ENCODE data around the gene POFUT2.
"Not testable (repeated sequence)": the region's sequence is repeated elsewhere in the genome, so short reads cannot be mapped to it uniquely, and the experiment has no call there.

POFUT2 gene

GRCh38 chr21:45325206-45326168, 37.8 kb upstream of the POFUT2 start:
- no peak for DNase-seq

GRCh38 chr21:45324489-45325205, 37.0 kb upstream of the POFUT2 start:
- no peak for DNase-seq

GRCh38 chr21:45323487-45324311, 36.0 kb upstream of the POFUT2 start:
- DNase-seq: no peak

- DNase-seq: no peak
Observed at GRCh38 chr21:45322960-45323461, 35.3 kb upstream of the POFUT2 start.

GRCh38 chr21:45322231-45322959, 34.7 kb upstream of the POFUT2 start:
- DNase-seq: no peak

GRCh38 chr21:45320261-45321025, 32.7 kb upstream of the POFUT2 start:
- DNase-seq: no peak

- DNase-seq: no peak
Observed at GRCh38 chr21:45319461-45320211, 31.9 kb upstream of the POFUT2 start.

- no peak for DNase-seq
Observed at GRCh38 chr21:45318556-45319404, 31.1 kb upstream of the POFUT2 start.

- no peak for DNase-seq
Observed at GRCh38 chr21:45318146-45318555, 30.5 kb upstream of the POFUT2 start.

GRCh38 chr21:45317398-45318145, 29.9 kb upstream of the POFUT2 start:
- no peak for DNase-seq

- no peak for DNase-seq
Observed at GRCh38 chr21:45316871-45317397, 29.2 kb upstream of the POFUT2 start.

GRCh38 chr21:45315676-45316470, 28.2 kb upstream of the POFUT2 start:
- DNase-seq: not testable (repeated sequence)

- DNase-seq: no peak
Observed at GRCh38 chr21:45313682-45314081, 26.0 kb upstream of the POFUT2 start.

GRCh38 chr21:45313015-45313414, 25.3 kb upstream of the POFUT2 start:
- DNase-seq: no peak

- no peak for DNase-seq
Observed at GRCh38 chr21:45312296-45312695, 24.6 kb upstream of the POFUT2 start.

- DNase-seq: no peak
Observed at GRCh38 chr21:45310459-45310858, 22.8 kb upstream of the POFUT2 start.

- DNase-seq: no peak
Observed at GRCh38 chr21:45309987-45310381, 22.3 kb upstream of the POFUT2 start.

All from activated CD8-positive, alpha-beta memory T cell treated with anti-CD3 and anti-CD28 coated beads, Interleukin-2, amount 50 U/mL, for 48 hours (primary cell).